H1 (cell line): ENCODE results near the gene TRPT1. TPM values are rescaled to one million over a fixed set of nuclear protein-coding genes. Genes with fewer than 3 reads are reported as not detected.

Source experiments
- CHD7 ChIP-seq: fragments of 300-600 bp; sonication (generic); IDR thresholded peaks from 2 replicates; pipeline ENCODE4 v1.7.1; 2012; ENCODE audit warnings: low read length, moderate library complexity, mild to moderate bottlenecking, inconsistent platforms; ENCODE audit not compliant: insufficient replicate concordance
- polyA plus RNA-seq, 7 experiments: library from polyadenylated mRNA; depleted of rRNA in 3 of 7; stranded (reverse) in 5 of 7; unstranded in 2 of 7; fragments of >200 nt in 5 of 7; fragments of 200-250 nt in 2 of 7; gene quantifications; 1 replicate in 5 of 7; 2 replicates in 1 of 7; 4 replicates in 1 of 7; pipeline versions ENCODE4 v1.2.1 to v1.2.3, GENCODE V29; 2011 to 2013; ENCODE audit warnings: missing spikeins in 2 of 7, mixed read lengths in 2 of 7
- total RNA-seq: library from RNA; stranded (reverse); fragmentation: NEBNext Ultra II Directional; extraction: Animal tissue kit (Norgen Biotek cat#: 25700); gene quantifications from 2 replicates; pipeline ENCODE4 v1.2.1, GENCODE V29; 2021

Gene TRPT1
- total and polyA plus RNA-seq, 2 of the 8 experiments (the other 6 are each of a cell fraction or from before 2014, with no cell fraction given), result 34.5 to 74.6 TPM

DNA sequence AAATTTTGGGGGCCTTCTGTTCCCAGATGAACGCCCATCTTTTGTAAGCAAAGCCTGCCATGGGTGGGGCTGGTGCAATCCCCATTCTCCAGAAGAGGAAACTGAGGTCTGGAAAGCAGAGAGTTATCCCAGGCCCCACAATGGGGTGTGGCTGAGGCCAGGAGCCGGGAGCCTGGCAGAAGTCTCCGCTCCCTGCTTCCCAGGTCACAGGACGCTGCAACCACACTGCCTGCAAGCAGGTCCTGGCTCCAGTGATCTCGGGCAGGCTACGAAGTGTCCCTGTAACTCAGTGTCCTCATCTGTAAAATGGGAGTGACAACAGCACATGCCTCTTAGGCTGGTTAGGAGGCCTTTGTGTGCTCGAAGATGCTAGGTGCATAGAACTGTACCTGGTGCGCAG, 27.1 kb upstream of the TRPT1 start (continued):
- no peak for TF ChIP-seq CHD7
